Fibroblast of pulmonary artery (primary cell): ENCODE measurements around the gene OSBPL5.

Experiments used
- DNase-seq: peaks from one replicate; pipeline ENCODE4 v3.0.0-alpha.2; 2010; ENCODE audit warnings: low read depth
- H3K4me3 ChIP-seq: replicated peaks from 2 replicates; pipeline ENCODE4 v1.5.1; 2011; ENCODE audit warnings: low read depth, mild to moderate bottlenecking, control low read depth, low read length, moderate library complexity
- CTCF ChIP-seq: IDR thresholded peaks from 2 replicates; pipeline ENCODE4 v1.5.1; 2011; ENCODE audit warnings: mild to moderate bottlenecking, control low read depth, low read length, inconsistent platforms; ENCODE audit errors: missing control alignments

Gene OSBPL5

GRCh38 chr11:3101921-3102640, 63.0 kb downstream of the OSBPL5 start:
- no peak overlapping the region for H3K4me3 ChIP-seq
- no peak for DNase-seq
- TF ChIP-seq CTCF: no peak

GRCh38 chr11:3099178-3099577, 65.9 kb downstream of the OSBPL5 start:
- no peak for DNase-seq
- no peak overlapping the region for H3K4me3 ChIP-seq
- no peak for TF ChIP-seq CTCF

- H3K4me3 ChIP-seq: no peak overlapping the region
- DNase-seq: no peak
- TF ChIP-seq CTCF: no peak
Measured at GRCh38 chr11:3096909-3097530, 68.1 kb downstream of the OSBPL5 start.

GRCh38 chr11:3095712-3096361, 69.3 kb downstream of the OSBPL5 start:
- peak overlapping the region; percentile 34 for H3K4me3 ChIP-seq
- peak; percentile 93 for DNase-seq
- TF ChIP-seq CTCF: no peak

GRCh38 chr11:3094223-3094824, 70.8 kb downstream of the OSBPL5 start:
- no peak for DNase-seq
- TF ChIP-seq CTCF: no peak
- no peak overlapping the region for H3K4me3 ChIP-seq

GRCh38 chr11:3093281-3094191, 71.6 kb downstream of the OSBPL5 start:
- DNase-seq: no peak
- no peak overlapping the region for H3K4me3 ChIP-seq
- TF ChIP-seq CTCF: no peak
